HG03378 (cell line): ENCODE data around the gene CMTM4.

ENCODE experiments used
- ATAC-seq: cut with Tn5 transposase; IDR thresholded peaks from one replicate; pipeline ENCODE4 v1.9.1; 2021; ENCODE audit warnings: mild to moderate bottlenecking, moderate library complexity; ENCODE audit not compliant: unreplicated experiment

Gene CMTM4

GRCh38 chr16:66696669-66697630 is at the start of gene CMTM4:
Gene CMTM4, minus strand, starts transcription at chr16:66696743. Its CDS starts 218 bp downstream, at chr16:66696525.
- ATAC-seq, result no peak

GRCh38 chr16:66746048-66746447 is 49.5 kb upstream of the CMTM4 start:
- no peak for ATAC-seq

- ATAC-seq, result no peak
These were observed 45.6 kb upstream of the CMTM4 start for GRCh38 chr16:66741950-66742808.

GRCh38 chr16:66741169-66741900 is 44.8 kb upstream of the CMTM4 start:
- no peak for ATAC-seq

- no peak for ATAC-seq
These were observed 44.0 kb upstream of the CMTM4 start for GRCh38 chr16:66740533-66740932.

GRCh38 chr16:66740010-66740409 is 43.5 kb upstream of the CMTM4 start:
- ATAC-seq, result no peak

GRCh38 chr16:66735891-66736290 is 39.3 kb upstream of the CMTM4 start:
- ATAC-seq, result no peak

GRCh38 chr16:66731101-66731500 is 34.6 kb upstream of the CMTM4 start:
- no peak for ATAC-seq

- ATAC-seq, result no peak
These were observed 32.3 kb upstream of the CMTM4 start for GRCh38 chr16:66728804-66729203.

GRCh38 chr16:66728117-66728787 is 31.7 kb upstream of the CMTM4 start:
- ATAC-seq, result no peak

GRCh38 chr16:66720766-66721165 is 24.2 kb upstream of the CMTM4 start:
- ATAC-seq, result no peak

GRCh38 chr16:66719246-66719645 is 22.7 kb upstream of the CMTM4 start:
- ATAC-seq, result no peak

- ATAC-seq, result no peak
These were observed 21.2 kb upstream of the CMTM4 start for GRCh38 chr16:66717776-66718175.

GRCh38 chr16:66717112-66717675 is 20.7 kb upstream of the CMTM4 start:
- ATAC-seq, result no peak

GRCh38 chr16:66714654-66715307 is 18.2 kb upstream of the CMTM4 start:
- ATAC-seq, result no peak

GRCh38 chr16:66714062-66714461 is 17.5 kb upstream of the CMTM4 start:
- ATAC-seq, result no peak

GRCh38 chr16:66713076-66713475 is 16.5 kb upstream of the CMTM4 start:
- no peak for ATAC-seq

- no peak for ATAC-seq
These were observed 16.0 kb upstream of the CMTM4 start for GRCh38 chr16:66712512-66712911.

- ATAC-seq, result no peak
These were observed 15.0 kb upstream of the CMTM4 start for GRCh38 chr16:66711581-66711980.

- ATAC-seq, result no peak
These were observed 9.9 kb upstream of the CMTM4 start for GRCh38 chr16:66706506-66706880.
